Measurements from ENCODE around the gene COX15.
"Not testable (repeated sequence)": the region's sequence is repeated elsewhere in the genome, so short reads cannot be mapped to it uniquely, and the experiment has no call there.

The COX15 gene

DNA sequence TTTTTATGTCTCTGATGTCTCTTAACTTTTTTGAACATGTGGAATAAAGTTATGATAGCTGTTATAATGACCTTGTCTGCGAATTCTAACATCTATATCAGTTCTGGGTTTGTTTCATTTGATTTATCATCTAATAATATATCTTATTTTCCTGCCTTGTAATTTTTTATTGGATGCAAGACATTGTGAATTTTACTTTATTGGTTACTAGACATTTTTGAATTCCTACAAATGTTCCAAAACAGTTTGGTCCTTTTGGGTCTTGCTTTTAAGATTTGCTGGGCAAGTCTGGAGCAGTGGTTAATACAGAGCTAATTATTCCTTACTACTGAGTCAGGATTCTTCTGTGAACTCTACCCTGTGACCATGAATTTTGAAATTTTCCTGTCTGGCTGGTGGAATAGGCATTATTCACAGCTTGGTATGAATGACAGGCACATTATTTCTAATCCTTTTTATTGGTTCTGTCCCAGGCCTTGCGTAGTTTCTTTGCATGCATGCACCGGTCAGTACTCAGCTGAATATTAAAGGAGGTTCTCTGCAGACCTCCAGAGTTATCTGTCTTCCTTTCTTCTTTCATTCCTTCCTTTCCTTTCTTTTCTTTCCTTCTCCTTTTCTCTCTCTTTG, 9.1 kb upstream of the COX15 start:
- peaks cover 93% of the 10 kb centered on the region for H3K36me3 ChIP-seq (ENCODE audit: control insufficient read depth, insufficient read depth, low read length)

GRCh38 chr10:99740260-99740659, 8.3 kb upstream of the COX15 start:
- Histone ChIP-seq H3K9ac (ENCODE audit: low read length) (no peak overlapping the region), H3K4me3 (ENCODE audit: low read depth, low read length) (no peak overlapping the region), H3K27me3 (ENCODE audit: control insufficient read depth, insufficient read depth, low read length) (no peaks in the 10 kb centered on the region), H3K36me3 (ENCODE audit: control insufficient read depth, insufficient read depth, low read length) (peaks cover 87% of the 10 kb centered on the region), H3K4me1 (ENCODE audit: control insufficient read depth, insufficient read depth, low read length) (no peaks in the 10 kb centered on the region), H3K27ac (ENCODE audit: low read depth, low read length) (no peak overlapping the region), H3K9me3 (ENCODE audit: control insufficient read depth, insufficient read depth, low read depth, low read length) (no peaks in the 10 kb centered on the region; the same call in 1 of the 2 replicates)

More for the DNA sequence above, 9.1 kb upstream of the COX15 start:
- H3K27ac ChIP-seq (ENCODE audit: low read depth, low read length): no peak overlapping the region
- no peak overlapping the region for H3K4me3 ChIP-seq (ENCODE audit: low read depth, low read length)
- H3K4me1 ChIP-seq (ENCODE audit: control insufficient read depth, insufficient read depth, low read length): no peaks in the 10 kb centered on the region
- H3K9ac ChIP-seq (ENCODE audit: low read length): no peak overlapping the region
- no peaks in the 10 kb centered on the region; the same call in 1 of the 2 replicates for H3K9me3 ChIP-seq (ENCODE audit: control insufficient read depth, insufficient read depth, low read depth, low read length)
- H3K27me3 ChIP-seq (ENCODE audit: control insufficient read depth, insufficient read depth, low read length): no peaks in the 10 kb centered on the region

DNA sequence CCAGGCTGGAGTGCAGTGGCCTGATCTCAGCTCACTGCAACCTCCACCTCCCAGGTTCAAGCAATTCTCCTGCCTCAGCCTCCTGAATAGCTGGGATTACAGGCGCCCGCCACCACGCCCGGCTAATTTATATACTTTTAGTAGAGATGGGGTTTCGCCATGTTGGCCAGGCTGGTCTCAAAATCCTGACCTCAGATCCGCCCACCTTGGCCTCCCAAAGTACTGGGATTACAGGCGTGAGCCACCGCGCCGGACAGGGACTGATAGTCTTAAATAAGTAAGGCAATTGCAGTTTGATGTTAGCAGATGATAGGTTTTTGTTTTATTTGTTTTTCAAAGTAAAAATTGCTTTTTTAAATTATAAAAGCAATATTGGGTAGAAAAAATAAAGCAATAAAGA, 2.2 kb upstream of the COX15 start:
- H3K27me3 ChIP-seq (ENCODE audit: control insufficient read depth, insufficient read depth, low read length); H3K9me3 ChIP-seq (ENCODE audit: control insufficient read depth, insufficient read depth, low read depth, low read length); H3K27ac ChIP-seq (ENCODE audit: low read depth, low read length); H3K9ac ChIP-seq (ENCODE audit: low read length); H3K4me3 ChIP-seq (ENCODE audit: low read depth, low read length); H3K4me1 ChIP-seq (ENCODE audit: control insufficient read depth, insufficient read depth, low read length): not testable (repeated sequence)
- peaks cover 39% of the 10 kb centered on the region for H3K36me3 ChIP-seq (ENCODE audit: control insufficient read depth, insufficient read depth, low read length)

DNA sequence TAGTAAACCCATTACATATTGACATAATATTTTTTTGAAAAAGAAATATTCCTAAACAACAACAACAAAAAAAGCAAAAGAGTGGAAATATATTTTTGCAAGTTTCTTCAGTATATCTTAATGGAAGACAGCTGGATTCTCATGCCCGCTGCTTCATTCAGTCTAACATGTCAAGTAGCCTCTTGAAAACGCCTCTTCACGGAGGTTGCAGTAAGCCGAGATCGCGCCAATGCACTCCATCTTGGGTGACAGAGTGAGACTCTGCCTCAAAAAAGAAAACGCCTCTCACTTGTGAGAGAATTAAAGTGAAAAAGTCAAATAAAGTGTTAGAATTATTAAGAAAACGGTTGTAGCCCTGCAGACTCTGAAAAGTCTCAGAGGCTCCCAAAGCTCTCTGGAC, 1.4 kb upstream of the COX15 start:
- H3K36me3 ChIP-seq (ENCODE audit: control insufficient read depth, insufficient read depth, low read length): peaks cover 39% of the 10 kb centered on the region
- H3K27ac ChIP-seq (ENCODE audit: low read depth, low read length): no peak overlapping the region
- H3K9ac ChIP-seq (ENCODE audit: low read length): no peak overlapping the region
- H3K27me3 ChIP-seq (ENCODE audit: control insufficient read depth, insufficient read depth, low read length): no peaks in the 10 kb centered on the region
- no peaks in the 10 kb centered on the region for H3K9me3 ChIP-seq (ENCODE audit: control insufficient read depth, insufficient read depth, low read depth, low read length)
- H3K4me3 ChIP-seq (ENCODE audit: low read depth, low read length): peak overlapping the region; percentile 27; the same call in 1 of the 2 replicates
- H3K4me1 ChIP-seq (ENCODE audit: control insufficient read depth, insufficient read depth, low read length): no peaks in the 10 kb centered on the region

GRCh38 chr10:99731306-99732032, 458 bp downstream of the COX15 start:
- H3K4me3 ChIP-seq (ENCODE audit: low read depth, low read length): peak overlapping the region; percentile 73
- peak overlapping the region; percentile 89 for H3K9ac ChIP-seq (ENCODE audit: low read length)
- no peaks in the 10 kb centered on the region for H3K4me1 ChIP-seq (ENCODE audit: control insufficient read depth, insufficient read depth, low read length)
- H3K36me3 ChIP-seq (ENCODE audit: control insufficient read depth, insufficient read depth, low read length): peaks cover 40% of the 10 kb centered on the region
- no peaks in the 10 kb centered on the region for H3K27me3 ChIP-seq (ENCODE audit: control insufficient read depth, insufficient read depth, low read length)
- no peak overlapping the region; the same call in 1 of the 2 replicates for H3K27ac ChIP-seq (ENCODE audit: low read depth, low read length)
- no peaks in the 10 kb centered on the region for H3K9me3 ChIP-seq (ENCODE audit: control insufficient read depth, insufficient read depth, low read depth, low read length)

DNA sequence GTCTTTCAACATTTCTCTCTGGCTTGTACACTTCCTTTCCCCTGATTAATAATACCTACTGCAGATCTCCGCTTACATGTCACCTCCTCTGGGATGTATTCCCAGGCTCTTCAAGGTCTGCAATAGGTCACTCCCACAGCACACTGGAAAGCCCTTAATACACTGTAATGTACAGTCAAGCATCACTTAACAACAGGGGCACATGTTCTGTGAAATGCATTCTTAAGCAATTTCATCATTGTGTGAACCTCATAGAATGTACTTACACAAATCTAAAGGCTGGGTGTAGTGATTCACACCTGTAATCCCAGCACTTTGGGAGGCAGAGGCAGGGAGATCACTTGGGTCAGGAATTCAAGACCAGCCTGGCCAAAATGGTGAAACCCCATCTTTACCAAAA, 1.9 kb downstream of the COX15 start:
- Histone ChIP-seq H3K27me3 (ENCODE audit: control insufficient read depth, insufficient read depth, low read length) (no peaks in the 10 kb centered on the region), H3K36me3 (ENCODE audit: control insufficient read depth, insufficient read depth, low read length) (peaks cover 47% of the 10 kb centered on the region), H3K9ac (ENCODE audit: low read length) (no peak overlapping the region), H3K9me3 (ENCODE audit: control insufficient read depth, insufficient read depth, low read depth, low read length) (no peaks in the 10 kb centered on the region), H3K4me3 (ENCODE audit: low read depth, low read length) (no peak overlapping the region), H3K4me1 (ENCODE audit: control insufficient read depth, insufficient read depth, low read length) (no peaks in the 10 kb centered on the region), H3K27ac (ENCODE audit: low read depth, low read length) (no peak overlapping the region)

DNA sequence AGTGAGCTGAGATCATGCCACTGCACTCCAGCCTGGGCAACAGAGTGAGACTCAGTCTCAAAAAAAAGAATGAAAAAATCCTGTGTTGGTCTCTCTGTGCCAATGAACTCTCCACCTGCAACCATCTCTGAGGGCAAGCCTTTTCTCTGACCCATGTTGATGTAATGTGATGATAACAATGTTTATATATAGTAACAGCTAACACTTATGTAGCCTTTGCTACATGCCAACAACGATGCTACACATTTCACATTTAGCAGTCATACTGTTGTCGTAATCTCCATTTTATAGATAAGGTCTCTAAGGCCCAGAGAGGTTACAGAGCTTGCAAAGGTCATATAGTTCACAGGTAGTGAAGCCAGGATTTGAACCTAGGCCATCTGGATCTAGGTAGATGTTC, 11.5 kb downstream of the COX15 start:
- H3K36me3 ChIP-seq (ENCODE audit: control insufficient read depth, insufficient read depth, low read length): peaks cover 86% of the 10 kb centered on the region
- no peaks in the 10 kb centered on the region for H3K9me3 ChIP-seq (ENCODE audit: control insufficient read depth, insufficient read depth, low read depth, low read length)
- H3K9ac ChIP-seq (ENCODE audit: low read length): no peak overlapping the region
- H3K27me3 ChIP-seq (ENCODE audit: control insufficient read depth, insufficient read depth, low read length): no peaks in the 10 kb centered on the region
- H3K27ac ChIP-seq (ENCODE audit: low read depth, low read length): no peak overlapping the region
- H3K4me1 ChIP-seq (ENCODE audit: control insufficient read depth, insufficient read depth, low read length): no peaks in the 10 kb centered on the region
- H3K4me3 ChIP-seq (ENCODE audit: low read depth, low read length): no peak overlapping the region

DNA sequence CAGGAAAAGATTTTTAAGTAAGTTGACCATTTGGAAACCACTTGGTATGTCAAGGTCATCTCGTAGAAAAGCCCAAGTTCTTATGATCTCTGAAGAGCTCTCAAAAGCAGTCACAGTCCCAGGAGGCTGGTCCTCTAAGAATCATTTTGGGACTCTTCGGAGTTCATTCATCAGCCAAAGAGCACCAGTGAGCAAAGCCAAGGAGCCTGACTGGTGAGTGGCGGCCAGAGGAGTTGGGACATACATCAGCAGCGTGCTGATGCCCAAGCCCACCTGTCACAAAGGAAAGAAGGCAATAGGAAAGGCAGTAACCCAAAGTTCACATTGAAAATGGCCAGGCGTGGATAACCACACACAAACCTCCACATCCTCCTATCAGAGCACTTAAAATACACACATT, 17.5 kb downstream of the COX15 start:
- Histone ChIP-seq H3K4me1 (ENCODE audit: control insufficient read depth, insufficient read depth, low read length) (no peaks in the 10 kb centered on the region), H3K9me3 (ENCODE audit: control insufficient read depth, insufficient read depth, low read depth, low read length) (no peaks in the 10 kb centered on the region), H3K9ac (ENCODE audit: low read length) (no peak overlapping the region), H3K4me3 (ENCODE audit: low read depth, low read length) (no peak overlapping the region), H3K36me3 (ENCODE audit: control insufficient read depth, insufficient read depth, low read length) (peaks cover 85% of the 10 kb centered on the region), H3K27ac (ENCODE audit: low read depth, low read length) (no peak overlapping the region), H3K27me3 (ENCODE audit: control insufficient read depth, insufficient read depth, low read length) (no peaks in the 10 kb centered on the region)

DNA sequence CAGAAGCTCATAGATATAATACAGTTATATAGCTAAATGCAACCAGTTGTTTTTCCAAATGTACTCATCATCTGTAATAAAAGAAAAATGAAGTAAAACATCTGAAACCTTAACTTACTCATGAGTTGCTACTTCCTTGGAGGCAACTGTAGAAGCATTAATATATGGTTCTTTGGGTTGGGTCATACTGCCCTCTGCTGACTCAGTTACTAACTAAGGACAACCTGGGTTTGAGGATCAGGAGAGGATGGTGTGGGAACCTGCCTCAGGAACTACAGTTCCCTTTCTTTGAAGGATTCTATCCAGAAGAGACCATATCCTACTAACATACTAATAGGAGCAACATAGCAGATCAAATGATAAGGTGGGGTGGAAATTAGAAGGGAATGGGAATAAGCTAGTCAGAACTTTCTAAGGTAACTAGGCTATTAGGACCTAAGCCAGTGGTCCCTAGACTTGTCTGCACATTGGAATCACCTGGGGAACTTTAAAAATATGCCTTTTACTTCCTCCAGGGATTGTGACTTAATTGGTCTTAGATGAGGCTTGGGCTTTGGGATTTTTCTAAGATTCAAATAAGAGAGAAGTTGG, 20.7 kb downstream of the COX15 start:
- Histone ChIP-seq H3K27ac (ENCODE audit: low read depth, low read length) (no peak overlapping the region), H3K4me3 (ENCODE audit: low read depth, low read length) (no peak overlapping the region), H3K9me3 (ENCODE audit: control insufficient read depth, insufficient read depth, low read depth, low read length) (no peaks in the 10 kb centered on the region), H3K36me3 (ENCODE audit: control insufficient read depth, insufficient read depth, low read length) (peaks cover 71% of the 10 kb centered on the region), H3K9ac (ENCODE audit: low read length) (no peak overlapping the region), H3K4me1 (ENCODE audit: control insufficient read depth, insufficient read depth, low read length) (no peaks in the 10 kb centered on the region), H3K27me3 (ENCODE audit: control insufficient read depth, insufficient read depth, low read length) (no peaks in the 10 kb centered on the region)

DNA sequence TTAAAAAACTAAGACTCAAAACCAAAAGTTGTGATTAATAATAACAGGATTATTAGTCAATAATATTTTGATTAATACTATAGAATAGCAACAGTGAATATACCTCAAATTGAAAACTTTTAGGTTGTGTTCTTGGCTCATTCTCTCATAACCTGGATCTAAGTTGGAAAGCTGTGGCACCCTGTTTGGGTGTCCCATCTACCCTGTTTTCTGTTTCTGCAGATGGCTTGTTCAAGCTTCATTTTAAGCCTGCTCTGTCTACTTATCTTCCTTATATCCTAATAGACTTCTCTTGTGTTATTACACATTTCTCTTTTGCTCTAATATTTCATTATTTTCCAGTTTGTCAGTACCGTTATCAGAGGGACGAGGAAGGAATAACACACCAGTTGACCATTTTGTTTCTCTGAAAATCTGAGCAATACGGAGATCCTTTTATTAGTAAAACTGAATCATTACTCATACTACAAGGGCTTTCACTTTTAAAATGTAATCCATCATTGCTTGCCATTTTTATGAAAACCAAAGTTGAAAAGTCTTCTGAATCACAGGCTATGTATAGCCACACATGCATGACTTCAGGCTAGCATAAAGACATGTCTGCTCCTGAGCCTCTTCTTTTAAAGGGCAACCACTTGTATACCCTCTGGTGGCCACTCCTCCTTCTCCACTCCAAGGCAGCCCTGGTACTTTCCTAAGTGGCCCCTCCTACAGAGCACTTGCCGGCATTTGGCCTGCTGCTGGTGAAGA, 22.3 kb downstream of the COX15 start:
- H3K36me3 ChIP-seq (ENCODE audit: control insufficient read depth, insufficient read depth, low read length): peaks cover 66% of the 10 kb centered on the region

More for the DNA sequence above, 22.3 kb downstream of the COX15 start:
- no peaks in the 10 kb centered on the region for H3K9me3 ChIP-seq (ENCODE audit: control insufficient read depth, insufficient read depth, low read depth, low read length)
- H3K4me1 ChIP-seq (ENCODE audit: control insufficient read depth, insufficient read depth, low read length): no peaks in the 10 kb centered on the region
- no peaks in the 10 kb centered on the region for H3K27me3 ChIP-seq (ENCODE audit: control insufficient read depth, insufficient read depth, low read length)
- no peak overlapping the region for H3K9ac ChIP-seq (ENCODE audit: low read length)
- H3K4me3 ChIP-seq (ENCODE audit: low read depth, low read length): no peak overlapping the region
- H3K27ac ChIP-seq (ENCODE audit: low read depth, low read length): no peak overlapping the region

All from HUES6 (cell line).